HepG2 (cell line): ENCODE results near the gene SP5.

Experiments used
- GTF2F1 ChIP-seq: fragments of 150-350 bp; IDR thresholded peaks from 2 replicates; pipeline ENCODE4 v1.6.1; 2014; ENCODE audit warnings: low read length
- MTF1 ChIP-seq: sonication (generic); formaldehyde crosslinking; IDR thresholded peaks from 2 replicates; pipeline ENCODE4 v1.5.0; 2020; ENCODE audit warnings: missing genetic modification reagents
- ZFX ChIP-seq: sonication (generic); formaldehyde crosslinking; IDR thresholded peaks from 2 replicates; pipeline ENCODE4 v1.4.0; 2020; ENCODE audit warnings: mild to moderate bottlenecking, low read depth, missing genetic modification reagents, moderate library complexity
- ZNF510 ChIP-seq: sonication (generic); formaldehyde crosslinking; IDR thresholded peaks from 2 replicates; pipeline ENCODE4 v1.4.0; 2020; ENCODE audit warnings: low read depth, mild to moderate bottlenecking, missing genetic modification reagents
- ZNF792 ChIP-seq: IDR thresholded peaks from 2 replicates; pipeline ENCODE4 v1.6.1; 2016
- TF ChIP-seq, protein P1 (sequence below): sonication (generic); formaldehyde crosslinking; IDR thresholded peaks from 2 replicates; pipeline ENCODE4 v1.5.0; 2020; ENCODE audit warnings: mild to moderate bottlenecking, missing genetic modification reagents, moderate library complexity
- TF ChIP-seq, protein P2 (sequence below): sonication (generic); formaldehyde crosslinking; IDR thresholded peaks from 2 replicates; pipeline ENCODE4 v1.4.0; 2020; ENCODE audit warnings: missing genetic modification reagents
- TF ChIP-seq, protein P3 (sequence below): sonication (generic); formaldehyde crosslinking; IDR thresholded peaks from 2 replicates; pipeline ENCODE4 v1.4.0; 2020; ENCODE audit warnings: missing genetic modification reagents
- TF ChIP-seq, protein P4 (sequence below), 2 experiments: sonication (generic) in 1 of 2; formaldehyde crosslinking in 1 of 2; IDR thresholded peaks; 2 replicates each; pipeline versions ENCODE4 v1.4.0 to v1.6.1; 2018 to 2020; ENCODE audit warnings: missing genetic modification reagents in 2 of 2, borderline replicate concordance in 1 of 2, low read depth in 1 of 2, mild to moderate bottlenecking in 1 of 2, missing biosample characterization in 1 of 2

DNA sequence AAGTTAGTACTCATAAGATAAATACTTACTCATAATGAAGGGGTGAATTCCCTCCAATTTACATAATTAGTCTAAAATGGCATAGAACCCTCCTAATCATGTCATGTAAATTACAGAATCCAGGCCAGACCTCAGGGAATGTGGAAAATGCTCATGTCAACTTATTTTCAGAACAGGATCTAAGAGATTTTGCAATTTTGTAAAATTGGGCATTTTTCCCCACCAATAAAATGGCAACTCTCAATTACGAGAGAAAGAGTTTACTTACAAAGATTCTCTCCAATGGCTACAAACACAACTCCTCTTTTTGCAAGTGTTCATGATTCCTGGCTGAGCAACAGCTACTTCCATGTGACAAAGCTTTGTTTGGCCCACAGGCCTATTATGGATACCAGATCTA, 33.8 kb upstream of the SP5 start:
- TF ChIP-seq GTF2F1, result no peak
- TF ChIP-seq, protein P1, sequence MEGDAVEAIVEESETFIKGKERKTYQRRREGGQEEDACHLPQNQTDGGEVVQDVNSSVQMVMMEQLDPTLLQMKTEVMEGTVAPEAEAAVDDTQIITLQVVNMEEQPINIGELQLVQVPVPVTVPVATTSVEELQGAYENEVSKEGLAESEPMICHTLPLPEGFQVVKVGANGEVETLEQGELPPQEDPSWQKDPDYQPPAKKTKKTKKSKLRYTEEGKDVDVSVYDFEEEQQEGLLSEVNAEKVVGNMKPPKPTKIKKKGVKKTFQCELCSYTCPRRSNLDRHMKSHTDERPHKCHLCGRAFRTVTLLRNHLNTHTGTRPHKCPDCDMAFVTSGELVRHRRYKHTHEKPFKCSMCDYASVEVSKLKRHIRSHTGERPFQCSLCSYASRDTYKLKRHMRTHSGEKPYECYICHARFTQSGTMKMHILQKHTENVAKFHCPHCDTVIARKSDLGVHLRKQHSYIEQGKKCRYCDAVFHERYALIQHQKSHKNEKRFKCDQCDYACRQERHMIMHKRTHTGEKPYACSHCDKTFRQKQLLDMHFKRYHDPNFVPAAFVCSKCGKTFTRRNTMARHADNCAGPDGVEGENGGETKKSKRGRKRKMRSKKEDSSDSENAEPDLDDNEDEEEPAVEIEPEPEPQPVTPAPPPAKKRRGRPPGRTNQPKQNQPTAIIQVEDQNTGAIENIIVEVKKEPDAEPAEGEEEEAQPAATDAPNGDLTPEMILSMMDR (CRISPR knock-in tag), result no peak
- TF ChIP-seq ZFX (CRISPR knock-in tag), result no peak
- TF ChIP-seq MTF1 (CRISPR knock-in tag), result no peak
- TF ChIP-seq, protein P2, sequence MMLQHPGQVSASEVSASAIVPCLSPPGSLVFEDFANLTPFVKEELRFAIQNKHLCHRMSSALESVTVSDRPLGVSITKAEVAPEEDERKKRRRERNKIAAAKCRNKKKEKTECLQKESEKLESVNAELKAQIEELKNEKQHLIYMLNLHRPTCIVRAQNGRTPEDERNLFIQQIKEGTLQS (CRISPR knock-in tag), result no peak
- TF ChIP-seq ZNF792 (CRISPR knock-in tag), result no peak
- TF ChIP-seq ZNF510 (CRISPR knock-in tag), result no peak
- TF ChIP-seq, protein P3, sequence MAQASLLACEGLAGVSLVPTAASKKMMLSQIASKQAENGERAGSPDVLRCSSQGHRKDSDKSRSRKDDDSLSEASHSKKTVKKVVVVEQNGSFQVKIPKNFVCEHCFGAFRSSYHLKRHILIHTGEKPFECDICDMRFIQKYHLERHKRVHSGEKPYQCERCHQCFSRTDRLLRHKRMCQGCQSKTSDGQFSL (CRISPR knock-in tag), result no peak
- TF ChIP-seq, protein P4, sequence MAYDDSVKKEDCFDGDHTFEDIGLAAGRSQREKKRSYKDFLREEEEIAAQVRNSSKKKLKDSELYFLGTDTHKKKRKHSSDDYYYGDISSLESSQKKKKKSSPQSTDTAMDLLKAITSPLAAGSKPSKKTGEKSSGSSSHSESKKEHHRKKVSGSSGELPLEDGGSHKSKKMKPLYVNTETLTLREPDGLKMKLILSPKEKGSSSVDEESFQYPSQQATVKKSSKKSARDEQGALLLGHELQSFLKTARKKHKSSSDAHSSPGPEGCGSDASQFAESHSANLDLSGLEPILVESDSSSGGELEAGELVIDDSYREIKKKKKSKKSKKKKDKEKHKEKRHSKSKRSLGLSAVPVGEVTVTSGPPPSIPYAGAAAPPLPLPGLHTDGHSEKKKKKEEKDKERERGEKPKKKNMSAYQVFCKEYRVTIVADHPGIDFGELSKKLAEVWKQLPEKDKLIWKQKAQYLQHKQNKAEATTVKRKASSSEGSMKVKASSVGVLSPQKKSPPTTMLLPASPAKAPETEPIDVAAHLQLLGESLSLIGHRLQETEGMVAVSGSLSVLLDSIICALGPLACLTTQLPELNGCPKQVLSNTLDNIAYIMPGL (CRISPR knock-in tag; IDR thresholded peaks at IDR 0.05; ENCODE audit: borderline replicate concordance in 1 of 2, low read depth in 1 of 2), result no peak
